ENCODE results near the gene KRT77.

Gene KRT77

GRCh38 chr12:52684431-52684830 lies 18.9 kb downstream of the KRT77 start:
- no peaks in the 10 kb centered on the region for H3F3A ChIP-seq (ENCODE audit: insufficient read depth, low read length)
- no peak overlapping the region for H3K27ac ChIP-seq (ENCODE audit: low read length)
- peaks cover 83% of the 10 kb centered on the region for H3K27me3 ChIP-seq (replicated peaks; ENCODE audit: insufficient read depth, low read length)
- no peaks in the 10 kb centered on the region for H3K9me2 ChIP-seq (replicated peaks; ENCODE audit: insufficient read depth, low read length)
- H3K79me2 ChIP-seq (ENCODE audit: low read length): no peaks in the 10 kb centered on the region
- no peak overlapping the region for H3K4me3 ChIP-seq (ENCODE audit: low read length)
- no peaks in the 10 kb centered on the region for H3K36me3 ChIP-seq (replicated peaks; ENCODE audit: insufficient read depth, low read length)
- TF ChIP-seq EZH2phosphoT487 (IDR thresholded peaks at IDR 0.05; ENCODE audit: low read length): no peak
- DNase-seq: no peak
- H2AFZ ChIP-seq (ENCODE audit: low read length): no peak overlapping the region
- no peaks in the 10 kb centered on the region for H4K20me1 ChIP-seq (ENCODE audit: insufficient read depth, low read length)
- no peaks in the 10 kb centered on the region for H3K4me1 ChIP-seq (ENCODE audit: low read length)
- H3K4me2 ChIP-seq (ENCODE audit: low read depth, low read length): no peak overlapping the region
- H3K9ac ChIP-seq (ENCODE audit: low read length): no peak overlapping the region
- no peaks in the 10 kb centered on the region for H3K9me3 ChIP-seq (replicated peaks; ENCODE audit: insufficient read depth, low read length)

DNA sequence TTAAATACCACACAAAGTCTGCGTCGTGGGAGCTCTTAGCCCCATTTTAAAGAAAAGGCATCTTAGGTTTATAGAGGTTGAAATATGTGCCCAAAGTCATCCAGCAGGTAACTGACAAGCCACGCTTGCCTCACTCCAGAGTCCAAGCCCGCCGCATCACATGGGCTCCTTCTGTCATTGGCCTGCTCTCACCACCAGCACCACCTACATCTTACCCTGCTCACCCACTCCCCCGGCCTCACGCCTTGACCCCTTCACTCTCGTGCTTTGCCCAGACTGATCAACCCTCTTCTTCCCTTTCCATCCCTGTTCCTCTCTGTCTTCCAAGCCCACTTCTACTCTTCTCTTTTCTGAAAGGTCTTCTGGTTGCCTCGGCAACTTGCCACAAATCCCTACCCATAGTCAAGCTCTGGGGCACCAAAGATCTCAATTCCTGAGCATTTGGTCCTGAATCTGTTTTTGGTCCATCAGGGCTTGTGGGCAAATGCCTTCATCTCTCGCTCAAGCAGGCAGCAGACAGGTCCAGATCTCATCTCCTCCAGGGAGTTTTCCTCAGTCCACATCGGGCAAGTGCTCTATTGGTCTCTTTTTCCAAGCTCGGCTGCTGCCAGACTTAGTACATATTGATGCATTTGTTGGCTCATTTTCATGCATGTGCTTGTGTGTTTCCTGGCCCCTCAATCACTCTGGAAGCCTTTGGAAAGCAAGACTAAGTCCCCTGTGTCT lies 19.6 kb downstream of the KRT77 start:
- Histone ChIP-seq H3K9me3 (replicated peaks; ENCODE audit: insufficient read depth, low read length) (no peaks in the 10 kb centered on the region), H3F3A (ENCODE audit: insufficient read depth, low read length) (no peaks in the 10 kb centered on the region), H3K27ac (ENCODE audit: low read length) (no peak overlapping the region), H2AFZ (ENCODE audit: low read length) (no peak overlapping the region), H3K4me3 (ENCODE audit: low read length) (no peak overlapping the region), H3K36me3 (replicated peaks; ENCODE audit: insufficient read depth, low read length) (no peaks in the 10 kb centered on the region), H3K79me2 (ENCODE audit: low read length) (no peaks in the 10 kb centered on the region), H3K9me2 (replicated peaks; ENCODE audit: insufficient read depth, low read length) (no peaks in the 10 kb centered on the region), H3K9ac (ENCODE audit: low read length) (no peak overlapping the region), H3K27me3 (replicated peaks; ENCODE audit: insufficient read depth, low read length) (peaks cover 84% of the 10 kb centered on the region), H4K20me1 (ENCODE audit: insufficient read depth, low read length) (no peaks in the 10 kb centered on the region), H3K4me2 (ENCODE audit: low read depth, low read length) (no peak overlapping the region), H3K4me1 (ENCODE audit: low read length) (no peaks in the 10 kb centered on the region)
- no peak for DNase-seq
- TF ChIP-seq EZH2phosphoT487 (IDR thresholded peaks at IDR 0.05; ENCODE audit: low read length): no peak
- no peak for TF ChIP-seq EZH2 (optimal IDR thresholded peaks at IDR 0.05; ENCODE audit: low read depth, low read length)
- no peak for TF ChIP-seq CTCF (IDR thresholded peaks at IDR 0.05; ENCODE audit: low read length)

- TF ChIP-seq EZH2 (optimal IDR thresholded peaks at IDR 0.05; ENCODE audit: low read depth, low read length) (no peak), EZH2phosphoT487 (IDR thresholded peaks at IDR 0.05; ENCODE audit: low read length) (no peak), CTCF (IDR thresholded peaks at IDR 0.05; ENCODE audit: low read length) (no peak)
- H3K9ac ChIP-seq (ENCODE audit: low read length): no peak overlapping the region
- H3K27ac ChIP-seq (ENCODE audit: low read length): no peak overlapping the region
- no peaks in the 10 kb centered on the region for H3K9me3 ChIP-seq (replicated peaks; ENCODE audit: insufficient read depth, low read length)
- no peaks in the 10 kb centered on the region for H4K20me1 ChIP-seq (ENCODE audit: insufficient read depth, low read length)
- no peak overlapping the region for H3K4me3 ChIP-seq (ENCODE audit: low read length)
- H3K9me2 ChIP-seq (replicated peaks; ENCODE audit: insufficient read depth, low read length): no peaks in the 10 kb centered on the region
- no peak for DNase-seq
- peaks cover 83% of the 10 kb centered on the region for H3K27me3 ChIP-seq (replicated peaks; ENCODE audit: insufficient read depth, low read length)
- H2AFZ ChIP-seq (ENCODE audit: low read length): no peak overlapping the region
- H3K36me3 ChIP-seq (replicated peaks; ENCODE audit: insufficient read depth, low read length): no peaks in the 10 kb centered on the region
- H3K4me2 ChIP-seq (ENCODE audit: low read depth, low read length): no peak overlapping the region
- no peaks in the 10 kb centered on the region for H3K4me1 ChIP-seq (ENCODE audit: low read length)
- H3F3A ChIP-seq (ENCODE audit: insufficient read depth, low read length): no peaks in the 10 kb centered on the region
- no peaks in the 10 kb centered on the region for H3K79me2 ChIP-seq (ENCODE audit: low read length)
Measured at GRCh38 chr12:52682938-52683574, 20.3 kb downstream of the KRT77 start.

- no peak overlapping the region for H2AFZ ChIP-seq (ENCODE audit: low read length)
- no peaks in the 10 kb centered on the region for H3K9me3 ChIP-seq (replicated peaks; ENCODE audit: insufficient read depth, low read length)
- peaks cover 77% of the 10 kb centered on the region for H3K27me3 ChIP-seq (replicated peaks; ENCODE audit: insufficient read depth, low read length)
- H3K9me2 ChIP-seq (replicated peaks; ENCODE audit: insufficient read depth, low read length): no peaks in the 10 kb centered on the region
- no peak for TF ChIP-seq EZH2 (optimal IDR thresholded peaks at IDR 0.05; ENCODE audit: low read depth, low read length)
- TF ChIP-seq CTCF (IDR thresholded peaks at IDR 0.05; ENCODE audit: low read length): no peak
- no peak for TF ChIP-seq EZH2phosphoT487 (IDR thresholded peaks at IDR 0.05; ENCODE audit: low read length)
- no peaks in the 10 kb centered on the region for H4K20me1 ChIP-seq (ENCODE audit: insufficient read depth, low read length)
- no peaks in the 10 kb centered on the region for H3K4me1 ChIP-seq (ENCODE audit: low read length)
- H3K79me2 ChIP-seq (ENCODE audit: low read length): no peaks in the 10 kb centered on the region
- no peak overlapping the region for H3K4me3 ChIP-seq (ENCODE audit: low read length)
- H3K27ac ChIP-seq (ENCODE audit: low read length): no peak overlapping the region
- no peaks in the 10 kb centered on the region for H3F3A ChIP-seq (ENCODE audit: insufficient read depth, low read length)
- H3K9ac ChIP-seq (ENCODE audit: low read length): no peak overlapping the region
- DNase-seq: no peak
- no peaks in the 10 kb centered on the region for H3K36me3 ChIP-seq (replicated peaks; ENCODE audit: insufficient read depth, low read length)
- H3K4me2 ChIP-seq (ENCODE audit: low read depth, low read length): no peak overlapping the region
Measured at GRCh38 chr12:52682381-52682660, 21.0 kb downstream of the KRT77 start.
